Gastrocnemius medialis (tissue), 4 donors: ENCODE data around the gene UNC93B1. TPM values are rescaled to one million over a fixed set of nuclear protein-coding genes. Genes with fewer than 3 reads are reported as not detected.

ENCODE experiments used
- ATAC-seq, 2 donors: fragments of 150-250 bp; one replicate each; pipeline ENCODE4 v1.9.1; 2016
- DNase-seq, 2 donors: peaks; one replicate each; pipeline ENCODE4 v3.0.0-alpha.2; 2019
- H3K27ac ChIP-seq, 4 donors: fragments of 200-600 bp; sonication (generic); 1 replicate in 1 of 4; 2 replicates in 3 of 4; pipeline ENCODE4 v1.5.1; 2016 to 2018; ENCODE audit warnings: mild to moderate bottlenecking in 2 of 4, moderate library complexity in 1 of 4
- H3K27me3 ChIP-seq, 3 donors: fragments of 200-600 bp; sonication (generic) in 2 of 3; 1 replicate in 1 of 3; 2 replicates in 2 of 3; pipeline versions ENCODE4 v1.5.1 to v1.6.0; 2016 to 2019; ENCODE audit warnings: mild to moderate bottlenecking in 1 of 3, moderate library complexity in 1 of 3
- H3K36me3 ChIP-seq, 2 donors: fragments of 200-600 bp; sonication (generic) in 1 of 2; one replicate each; pipeline ENCODE4 v1.5.1; 2017 to 2018
- H3K4me1 ChIP-seq, 2 donors: fragments of 200-600 bp; sonication (generic) in 1 of 2; one replicate each; pipeline ENCODE4 v1.5.1; 2016 to 2017; ENCODE audit warnings: mild to moderate bottlenecking in 2 of 2
- H3K4me3 ChIP-seq, 4 donors: fragments of 200-600 bp; sonication (generic) in 3 of 4; 1 replicate in 1 of 4; 2 replicates in 3 of 4; pipeline ENCODE4 v1.5.1; 2016 to 2019; ENCODE audit warnings: mild to moderate bottlenecking in 2 of 4
- H3K9me3 ChIP-seq, 3 donors: fragments of 200-600 bp; sonication (generic) in 2 of 3; 1 replicate in 1 of 3; 2 replicates in 2 of 3; pipeline ENCODE4 v1.5.1; 2016 to 2019
- POLR2A ChIP-seq, 2 donors: fragments of 450-650 bp; IDR thresholded peaks; one replicate each; pipeline ENCODE4 v1.6.1; 2017; ENCODE audit warnings: antibody characterized with exemption in 2 of 2, mild to moderate bottlenecking in 2 of 2, moderate library complexity in 2 of 2
- in situ Hi-C, 4 donors: fragments of 200-750 bp; cut with MboI; loops; one replicate each; pipeline versions ENCODE4 v1.15.0 to v1.8.0; 2017; ENCODE audit warnings: low sequenced_read_pairs in 4 of 4
- intact Hi-C: fragments of 100-400 bp; cut with DNase I; formaldehyde crosslinking; loops from one replicate; pipeline ENCODE4 v1.15.1; 2023; ENCODE audit warnings: low total_unique reads
- total RNA-seq, 4 donors: library from RNA; depleted of rRNA; stranded (reverse); fragments of >200 nt; gene quantifications; one replicate each; pipeline versions ENCODE4 v1.1.0 to v1.2.3, GENCODE V29; 2016
- TF ChIP-seq, protein P1 (sequence below), 5 experiments: fragments of 450-650 bp in 3 of 5; fragments of 200-600 bp in 2 of 5; sonication (generic) in 2 of 5; IDR thresholded peaks in 4 of 5; conservative IDR thresholded peaks in 1 of 5; 1 replicate in 4 of 5; 2 replicates in 1 of 5; pipeline ENCODE4 v1.5.1; 2016 to 2019; ENCODE audit warnings: antibody characterized with exemption in 5 of 5, mild to moderate bottlenecking in 3 of 5, moderate library complexity in 3 of 5

UNC93B1 gene
- total RNA-seq, 4 donors from 2014 or later = 5.4 to 8.8 (median 6.4) TPM

DNA sequence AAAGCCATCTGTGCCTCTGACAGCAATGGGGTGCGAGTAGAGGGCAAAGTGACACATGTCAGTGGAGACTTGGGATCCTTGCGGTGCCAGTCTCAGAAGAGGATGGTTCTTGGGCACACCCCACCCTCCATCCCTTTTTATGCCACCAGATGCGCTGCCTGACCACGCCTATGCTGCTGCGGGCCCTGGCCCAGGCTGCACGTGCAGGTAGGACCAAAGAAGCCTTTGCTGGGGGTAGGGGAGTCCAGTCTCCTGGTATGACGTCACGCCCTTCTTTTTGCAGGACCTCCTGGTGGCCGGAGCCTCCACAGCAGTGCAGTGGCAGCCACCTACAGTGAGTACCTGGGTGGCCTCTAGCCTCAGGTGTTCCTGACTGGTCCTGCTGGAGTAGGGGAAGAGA lies 28.1 kb upstream of the UNC93B1 start:
- no peak for TF ChIP-seq POLR2A (IDR thresholded peaks at IDR 0.05)
- TF ChIP-seq, protein P1, sequence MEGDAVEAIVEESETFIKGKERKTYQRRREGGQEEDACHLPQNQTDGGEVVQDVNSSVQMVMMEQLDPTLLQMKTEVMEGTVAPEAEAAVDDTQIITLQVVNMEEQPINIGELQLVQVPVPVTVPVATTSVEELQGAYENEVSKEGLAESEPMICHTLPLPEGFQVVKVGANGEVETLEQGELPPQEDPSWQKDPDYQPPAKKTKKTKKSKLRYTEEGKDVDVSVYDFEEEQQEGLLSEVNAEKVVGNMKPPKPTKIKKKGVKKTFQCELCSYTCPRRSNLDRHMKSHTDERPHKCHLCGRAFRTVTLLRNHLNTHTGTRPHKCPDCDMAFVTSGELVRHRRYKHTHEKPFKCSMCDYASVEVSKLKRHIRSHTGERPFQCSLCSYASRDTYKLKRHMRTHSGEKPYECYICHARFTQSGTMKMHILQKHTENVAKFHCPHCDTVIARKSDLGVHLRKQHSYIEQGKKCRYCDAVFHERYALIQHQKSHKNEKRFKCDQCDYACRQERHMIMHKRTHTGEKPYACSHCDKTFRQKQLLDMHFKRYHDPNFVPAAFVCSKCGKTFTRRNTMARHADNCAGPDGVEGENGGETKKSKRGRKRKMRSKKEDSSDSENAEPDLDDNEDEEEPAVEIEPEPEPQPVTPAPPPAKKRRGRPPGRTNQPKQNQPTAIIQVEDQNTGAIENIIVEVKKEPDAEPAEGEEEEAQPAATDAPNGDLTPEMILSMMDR (IDR thresholded peaks at IDR 0.05 in 4 of 5, conservative IDR thresholded peaks at IDR 0.05 in 1 of 5) = no peak
- H3K4me3 ChIP-seq = peak overlapping the region in 2 of 4 donors; percentile 71 to 93
- no peaks in the 10 kb centered on the region for H3K27me3 ChIP-seq
- in situ Hi-C loops (no loop called here), intact Hi-C loops (loop anchor here (5.0 to 10.0 kb wide), 2 partner anchors 240 to 447 kb away; partner anchors contain the start of genes C11orf24 and GSTP1)
- DNase-seq (no peak), ATAC-seq (no peak)
- no peaks in the 10 kb centered on the region for H3K9me3 ChIP-seq
- H3K27ac ChIP-seq = peak overlapping the region; percentile 90 to 97 (median 92)
- H3K4me1 ChIP-seq = peaks cover 27 to 40% of the 10 kb centered on the region in 2 donors
- H3K36me3 ChIP-seq = peaks cover 0 to 13% of the 10 kb centered on the region in 2 donors

DNA sequence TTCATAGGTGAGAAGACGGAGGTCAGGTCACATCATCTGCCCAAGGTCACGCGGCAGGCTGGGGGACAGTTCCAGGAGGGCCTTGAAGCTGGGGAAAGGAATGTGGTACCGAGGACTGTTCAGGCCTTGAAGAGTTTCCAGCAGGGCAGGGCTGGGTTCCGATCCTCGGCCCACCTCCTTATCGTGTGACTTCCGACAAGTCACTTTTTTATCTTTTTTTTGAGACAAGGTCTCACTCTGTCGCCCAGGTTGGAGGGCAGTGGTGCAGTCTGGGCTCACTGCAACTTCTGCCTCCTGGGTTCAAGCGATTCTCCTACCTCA lies 27.2 kb upstream of the UNC93B1 start:
- peak overlapping the region; percentile 90 to 97 (median 92) for H3K27ac ChIP-seq
- H3K36me3 ChIP-seq = peaks cover 0 to 13% of the 10 kb centered on the region in 2 donors
- peak overlapping the region; percentile 71 to 93 (median 86) for H3K4me3 ChIP-seq
- in situ Hi-C loops = no loop called here
- H3K4me1 ChIP-seq = peaks cover 27 to 38% of the 10 kb centered on the region in 2 donors
- no peaks in the 10 kb centered on the region for H3K27me3 ChIP-seq
- intact Hi-C loops = loop anchor here (2.0 to 10.0 kb wide), 3 partner anchors 186 to 446 kb away; partner anchors contain the start of genes C11orf24 and GSTP1
- no peaks in the 10 kb centered on the region for H3K9me3 ChIP-seq
- ATAC-seq = peak; percentile 5 to 16
- DNase-seq = no peak
- no peak for TF ChIP-seq POLR2A (IDR thresholded peaks at IDR 0.05)
- TF ChIP-seq, protein P1 (IDR thresholded peaks at IDR 0.05 in 4 of 5, conservative IDR thresholded peaks at IDR 0.05 in 1 of 5) = no peak

DNA sequence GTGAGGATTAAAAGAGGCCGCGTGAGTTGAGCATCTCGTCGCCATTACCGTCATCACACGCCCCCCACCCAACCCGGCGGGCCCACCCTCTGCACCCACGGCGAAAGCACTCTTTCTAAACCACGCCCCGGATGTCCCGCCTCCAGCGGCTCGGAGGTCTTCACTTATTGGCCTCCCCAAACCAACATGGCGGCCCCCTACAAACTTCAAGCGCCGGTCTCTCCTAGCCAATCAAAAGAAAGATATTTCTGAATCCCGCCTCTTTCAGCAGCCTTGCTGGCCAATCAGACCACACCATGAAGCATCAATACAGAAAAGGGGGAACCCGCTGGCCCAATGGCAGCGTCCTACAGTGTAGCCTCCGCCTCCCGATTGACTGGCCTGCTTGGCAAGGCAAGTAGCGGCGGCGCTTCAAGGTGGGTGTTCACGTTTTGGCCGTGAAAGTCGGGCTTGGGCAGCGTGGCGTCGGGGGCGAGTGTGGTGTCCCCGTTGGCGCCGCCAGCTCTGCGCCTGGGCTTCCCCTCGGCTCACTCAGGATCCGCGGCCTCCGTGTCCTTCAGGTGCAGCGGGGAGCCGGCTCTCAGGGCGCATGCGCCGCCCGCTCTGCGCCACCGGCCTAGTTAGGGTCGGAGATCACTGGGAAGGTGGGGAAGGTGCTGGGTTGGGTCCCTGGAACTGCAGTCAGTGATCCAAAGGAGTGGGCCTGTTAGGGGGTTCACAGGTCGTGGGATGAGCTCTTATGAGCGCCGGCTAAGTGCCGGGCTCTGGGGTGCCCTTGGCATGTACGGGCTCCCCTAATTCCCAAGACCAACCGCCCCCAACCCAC lies 26.6 kb upstream of the UNC93B1 start, which contains the start of gene NDUFS8:
Gene NDUFS8 (plus strand): TSS at position 364 of the 826 bp plus-strand sequence. CDS start 1,471 bp downstream, outside the sequence.
- no peaks in the 10 kb centered on the region for H3K9me3 ChIP-seq
- H3K27ac ChIP-seq = peak within 1 kb of the TSS; percentile 90 to 97 (median 92)
- peak; percentile 96 to 99 for ATAC-seq
- intact Hi-C loops (loop anchor here (1.0 to 10.0 kb wide), 5 partner anchors 20 to 446 kb away; partner anchors contain the start of genes ALDH3B1, C11orf24, CHKA and GSTP1), in situ Hi-C loops (no loop called here)
- TF ChIP-seq POLR2A (IDR thresholded peaks at IDR 0.05) = peak; percentile 49 to 68
- TF ChIP-seq, protein P1 (IDR thresholded peaks at IDR 0.05 in 4 of 5, conservative IDR thresholded peaks at IDR 0.05 in 1 of 5) = no peak
- H3K4me3 ChIP-seq = peak within 1 kb of the TSS; percentile 71 to 93 (median 86)
- H3K4me1 ChIP-seq = peaks cover 27 to 38% of the 10 kb centered on the region in 2 donors
- no peaks in the 10 kb centered on the region for H3K27me3 ChIP-seq
- peaks cover 0 to 13% of the 10 kb centered on the region in 2 donors for H3K36me3 ChIP-seq
- DNase-seq = peak; percentile 96 to 98

DNA sequence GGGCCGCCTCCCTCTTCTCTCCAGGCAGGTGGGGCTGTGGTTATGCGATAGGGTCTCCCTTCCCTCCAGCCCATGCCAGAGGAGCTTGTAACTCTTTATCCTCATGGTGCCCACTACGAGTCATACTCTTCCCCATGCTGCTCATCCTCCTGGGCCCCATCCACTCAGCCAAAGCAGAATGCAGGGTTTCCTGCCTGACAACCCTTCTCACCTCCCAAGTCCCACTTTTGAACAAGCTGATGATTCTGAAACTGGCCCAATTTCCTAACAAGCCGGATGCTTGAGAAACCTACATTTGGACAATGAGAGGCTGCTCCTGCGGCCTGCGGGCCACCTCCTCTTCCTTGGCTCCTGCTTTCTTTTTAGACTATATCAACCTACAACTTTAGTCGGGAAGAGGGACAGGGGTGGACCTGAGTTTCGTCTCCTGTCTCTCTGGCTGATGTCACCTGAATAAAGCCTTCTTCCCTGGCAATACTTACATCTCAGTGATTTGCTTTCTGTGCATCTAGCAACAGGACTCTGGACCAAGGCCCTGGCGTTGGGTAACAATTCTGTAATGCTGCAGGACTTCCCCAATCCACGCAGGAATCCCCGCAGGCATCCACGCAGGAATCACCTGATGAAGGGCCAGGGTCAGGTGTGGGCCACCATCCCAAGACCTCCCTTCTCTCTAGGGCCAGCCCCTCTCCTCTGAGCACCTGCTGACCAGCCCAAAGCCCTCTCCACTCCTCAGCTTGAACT lies 25.1 kb upstream of the UNC93B1 start:
- no peak for ATAC-seq
- intact Hi-C loops (no loop called here), in situ Hi-C loops (no loop called here)

More for the DNA sequence above, 25.1 kb upstream of the UNC93B1 start:
- H3K9me3 ChIP-seq = no peaks in the 10 kb centered on the region
- no peaks in the 10 kb centered on the region for H3K27me3 ChIP-seq
- H3K4me3 ChIP-seq = no peak overlapping the region
- TF ChIP-seq POLR2A (IDR thresholded peaks at IDR 0.05) = no peak
- TF ChIP-seq, protein P1 (IDR thresholded peaks at IDR 0.05 in 4 of 5, conservative IDR thresholded peaks at IDR 0.05 in 1 of 5) = no peak
- H3K4me1 ChIP-seq = peaks cover 27 to 35% of the 10 kb centered on the region in 2 donors
- H3K36me3 ChIP-seq = peaks cover 0 to 9% of the 10 kb centered on the region in 2 donors
- DNase-seq = no peak
- H3K27ac ChIP-seq = no peak overlapping the region
